Gastroesophageal sphincter (tissue), 4 donors: Measurements from ENCODE around the gene PCA3. TPM values are rescaled to one million over a fixed set of nuclear protein-coding genes. Genes with fewer than 3 reads are reported as not detected.

ENCODE experiments used
- ATAC-seq: fragments of 150-250 bp; one replicate; pipeline ENCODE4 v1.9.1; 2016; ENCODE audit warnings: mild to moderate bottlenecking, moderate library complexity
- H3K27ac ChIP-seq, 4 donors: fragments of 200-600 bp; sonication (generic) in 3 of 4; 1 replicate in 3 of 4; 2 replicates in 1 of 4; pipeline ENCODE4 v1.5.1; 2016 to 2019
- H3K27me3 ChIP-seq: fragments of 200-600 bp; sonication (generic); one replicate; pipeline ENCODE4 v1.5.1; 2019
- H3K36me3 ChIP-seq, 2 donors: fragments of 200-600 bp; sonication (generic); one replicate each; pipeline ENCODE4 v1.5.1; 2019; ENCODE audit warnings: control low read depth in 1 of 2
- H3K4me1 ChIP-seq, 3 donors: fragments of 200-600 bp; sonication (generic); 1 replicate in 2 of 3; 2 replicates in 1 of 3; pipeline ENCODE4 v1.5.1; 2016 to 2019; ENCODE audit warnings: control low read depth in 2 of 3
- H3K4me3 ChIP-seq, 2 donors: fragments of 200-600 bp; sonication (generic); one replicate each; pipeline ENCODE4 v1.5.1; 2019; ENCODE audit warnings: mild to moderate bottlenecking in 1 of 2, moderate library complexity in 1 of 2
- H3K9me3 ChIP-seq, 3 donors: fragments of 200-600 bp; sonication (generic); one replicate each; pipeline ENCODE4 v1.5.1; 2017 to 2019; ENCODE audit warnings: control low read depth in 2 of 3
- CTCF ChIP-seq, 4 experiments: fragments of 200-600 bp in 2 of 4; fragments of 450-650 bp in 2 of 4; sonication (generic) in 1 of 4; IDR thresholded peaks; one replicate each; pipeline ENCODE4 v1.5.1; 2017 to 2019; ENCODE audit warnings: antibody characterized with exemption in 4 of 4, mild to moderate bottlenecking in 2 of 4, moderate library complexity in 2 of 4
- EP300 ChIP-seq: sonication (generic); formaldehyde crosslinking; IDR thresholded peaks from one replicate; pipeline ENCODE4 v1.6.1; 2017; ENCODE audit warnings: antibody characterized with exemption, mild to moderate bottlenecking
- POLR2A ChIP-seq, 2 donors: fragments of 450-650 bp; IDR thresholded peaks; one replicate each; pipeline ENCODE4 v1.6.1; 2017; ENCODE audit warnings: antibody characterized with exemption in 2 of 2, mild to moderate bottlenecking in 2 of 2, moderate library complexity in 1 of 2
- POLR2AphosphoS5 ChIP-seq: sonication (generic); formaldehyde crosslinking; IDR thresholded peaks from one replicate; pipeline ENCODE4 v1.6.1; 2017; ENCODE audit warnings: antibody characterized with exemption
- WGBS, 2 donors: methylation state at CpG; one replicate each; pipeline ENCODE4 v1.1.5; 2018; ENCODE audit warnings: low coverage in 1 of 2; 5-methylcytosine and 5-hydroxymethylcytosine counted together
- total RNA-seq, 4 donors: library from RNA; depleted of rRNA; stranded (reverse); fragments of >200 nt; gene quantifications; one replicate each; pipeline ENCODE4 v1.1.0, GENCODE V29; 2016

The PCA3 gene
- total RNA-seq, 4 donors from 2014 or later, result 0.16 to 0.40 (median 0.27) TPM; not detected in 1

- Histone ChIP-seq H3K4me3 (no peak overlapping the region), H3K36me3 (peaks cover 0 to 7% of the 10 kb centered on the region in 2 donors), H3K4me1 (peaks cover 0 to 37% (median 0%) of the 10 kb centered on the region in 3 donors), H3K9me3 (no peaks in the 10 kb centered on the region), H3K27me3 (no peaks in the 10 kb centered on the region), H3K27ac (no peak overlapping the region)
- 64 to 79% methylated on average over 3 of the region's 8 CpGs for WGBS, 2 donors
- TF ChIP-seq CTCF (IDR thresholded peaks at IDR 0.05), result no peak
- no peak for TF ChIP-seq POLR2AphosphoS5
- TF ChIP-seq POLR2A (IDR thresholded peaks at IDR 0.05), result no peak
- no peak for TF ChIP-seq EP300
- ATAC-seq, result no peak
Observed at GRCh38 chr9:76729980-76730737, 34.1 kb upstream of the PCA3 start.

GRCh38 chr9:76730801-76731200, 33.4 kb upstream of the PCA3 start:
- Histone ChIP-seq H3K4me1 (peaks cover 0 to 31% (median 0%) of the 10 kb centered on the region in 3 donors), H3K36me3 (peaks cover 0 to under 1% of the 10 kb centered on the region in 2 donors), H3K27me3 (no peaks in the 10 kb centered on the region), H3K27ac (no peak overlapping the region), H3K9me3 (no peaks in the 10 kb centered on the region), H3K4me3 (no peak overlapping the region)
- ATAC-seq, result no peak
- 85 to 92% methylated on average over 3 to 5 of the region's 6 CpGs for WGBS, 2 donors
- TF ChIP-seq CTCF (IDR thresholded peaks at IDR 0.05) (no peak), EP300 (no peak), POLR2AphosphoS5 (no peak), POLR2A (IDR thresholded peaks at IDR 0.05) (no peak)

- WGBS, 2 donors, result 31 to 35% methylated on average over 2 to 3 of the region's 3 CpGs
- no peaks in the 10 kb centered on the region for H3K9me3 ChIP-seq
Observed at GRCh38 chr9:76732341-76732958, 31.8 kb upstream of the PCA3 start.

GRCh38 chr9:76733096-76733495, 31.1 kb upstream of the PCA3 start:
- Histone ChIP-seq H3K9me3 (no peaks in the 10 kb centered on the region), H3K4me3 (no peak overlapping the region), H3K27ac (no peak overlapping the region), H3K4me1 (peaks cover 0 to 10% (median 0%) of the 10 kb centered on the region in 3 donors), H3K36me3 (no peaks in the 10 kb centered on the region), H3K27me3 (no peaks in the 10 kb centered on the region)
- WGBS, 2 donors, result 83 to 100% methylated on average over 1 of the region's 1 CpG
- ATAC-seq, result no peak
- TF ChIP-seq POLR2AphosphoS5 (no peak), EP300 (no peak), POLR2A (IDR thresholded peaks at IDR 0.05) (no peak)

More at GRCh38 chr9:76732341-76732958, 31.8 kb upstream of the PCA3 start:
- TF ChIP-seq CTCF (IDR thresholded peaks at IDR 0.05) (no peak), POLR2AphosphoS5 (no peak), EP300 (no peak), POLR2A (IDR thresholded peaks at IDR 0.05) (no peak)
- Histone ChIP-seq H3K27ac (no peak overlapping the region), H3K4me3 (no peak overlapping the region), H3K36me3 (no peaks in the 10 kb centered on the region), H3K4me1 (peaks cover 0 to 15% (median 0%) of the 10 kb centered on the region in 3 donors), H3K27me3 (no peaks in the 10 kb centered on the region)
- ATAC-seq, result no peak

- 100% methylated on average over 2 of the region's 3 CpGs; no CpG with 5 or more reads in 1 of the 2 donors for WGBS, 2 donors
- Histone ChIP-seq H3K36me3 (peaks cover 0 to 2% of the 10 kb centered on the region in 2 donors), H3K27me3 (no peaks in the 10 kb centered on the region), H3K9me3 (no peaks in the 10 kb centered on the region), H3K4me3 (no peak overlapping the region), H3K4me1 (peaks cover 0 to 8% (median 0%) of the 10 kb centered on the region in 3 donors), H3K27ac (no peak overlapping the region)
- ATAC-seq, result no peak
- no peak for TF ChIP-seq EP300
- TF ChIP-seq POLR2A (IDR thresholded peaks at IDR 0.05), result no peak
- no peak for TF ChIP-seq CTCF (IDR thresholded peaks at IDR 0.05)
- TF ChIP-seq POLR2AphosphoS5, result no peak
Observed at GRCh38 chr9:76734716-76735115, 29.5 kb upstream of the PCA3 start.
